ENCODE results near the gene OTOR. TPM values are rescaled to one million over a fixed set of nuclear protein-coding genes. Genes with fewer than 3 reads are reported as not detected.

OTOR gene
- total RNA-seq, 1 donor from 2014 or later = not detected

GRCh38 chr20:16747291-16747811 is 807 bp upstream of the OTOR start:
- DNase-seq (ENCODE audit: low spot score) (no peak), ATAC-seq (peak; percentile 49)

- DNase-seq (ENCODE audit: low spot score) (no peak), ATAC-seq (no peak)
Observed at GRCh38 chr20:16749573-16749972, 1.4 kb downstream of the OTOR start.

- DNase-seq (ENCODE audit: low spot score) (no peak), ATAC-seq (no peak)
Observed at GRCh38 chr20:16752082-16752481, 3.9 kb downstream of the OTOR start.

GRCh38 chr20:16752901-16753300 is 4.7 kb downstream of the OTOR start:
- peak; percentile 64 for ATAC-seq
- no peak for DNase-seq (ENCODE audit: low spot score)

GRCh38 chr20:16758454-16759180 is 10.5 kb downstream of the OTOR start:
- DNase-seq (ENCODE audit: low spot score) (no peak), ATAC-seq (no peak)

- DNase-seq (ENCODE audit: low spot score) (no peak), ATAC-seq (no peak)
Observed at GRCh38 chr20:16759181-16759563, 11.0 kb downstream of the OTOR start.

GRCh38 chr20:16760431-16761304 is 12.5 kb downstream of the OTOR start:
- ATAC-seq (peak; percentile 20), DNase-seq (ENCODE audit: low spot score) (no peak)

- ATAC-seq = peak; percentile 97
- DNase-seq (ENCODE audit: low spot score) = peak; percentile 48
Observed at GRCh38 chr20:16761305-16761829, 13.2 kb downstream of the OTOR start.

- ATAC-seq = no peak
- no peak for DNase-seq (ENCODE audit: low spot score)
Observed at GRCh38 chr20:16764560-16764959, 16.4 kb downstream of the OTOR start.

- DNase-seq (ENCODE audit: low spot score) (no peak), ATAC-seq (no peak)
Observed at GRCh38 chr20:16771213-16771612, 23.1 kb downstream of the OTOR start.

- ATAC-seq = no peak
- no peak for DNase-seq (ENCODE audit: low spot score)
Observed at GRCh38 chr20:16775961-16776360, 27.8 kb downstream of the OTOR start.

GRCh38 chr20:16777126-16777525 is 29.0 kb downstream of the OTOR start:
- ATAC-seq (no peak), DNase-seq (ENCODE audit: low spot score) (no peak)

GRCh38 chr20:16778159-16778558 is 30.0 kb downstream of the OTOR start:
- no peak for ATAC-seq

GRCh38 chr20:16781496-16781895 is 33.3 kb downstream of the OTOR start:
- DNase-seq (ENCODE audit: low spot score) = no peak
- no peak for ATAC-seq

More at GRCh38 chr20:16778159-16778558, 30.0 kb downstream of the OTOR start:
- DNase-seq (ENCODE audit: low spot score) = no peak

- DNase-seq (ENCODE audit: low spot score) (no peak), ATAC-seq (no peak)
Observed at GRCh38 chr20:16785226-16785625, 37.1 kb downstream of the OTOR start.

Other genes starting within 250 kb of the OTOR start
- 10.1 TPM for gene KIF16B, start 174.9 kb upstream of the OTOR start, total RNA-seq
- 11.0 TPM for gene SNRPB2, start 18.3 kb upstream of the OTOR start, total RNA-seq

Data from left lobe of liver (tissue), 2 donors.